CD4-positive, alpha-beta T cell (primary cell): ENCODE results near the gene CFAP20DC. TPM values are rescaled to one million over a fixed set of nuclear protein-coding genes. Genes with fewer than 3 reads are reported as not detected.

Experiments used
- ATAC-seq: fragments of 200-7000 bp; cut with Tn5 transposase; one replicate; pipeline ENCODE4 v1.10.0; 2022; ENCODE audit warnings: mild to moderate bottlenecking; ENCODE audit not compliant: poor library complexity
- CTCF ChIA-PET: fragments of 350-600 bp; sonication (Branson Sonifier 250); formaldehyde crosslinking; loops from one replicate; lab custom pipeline; 2021; ENCODE audit warnings: antibody characterized with exemption, inconsistent platforms; lab: Charles Lee
- POLR2A ChIA-PET: fragments of 350-600 bp; sonication (Branson Sonifier 250); formaldehyde crosslinking; loops from one replicate; lab custom pipeline; 2021; ENCODE audit warnings: antibody characterized with exemption, inconsistent platforms; lab: Charles Lee
- DNase-seq, 14 experiments: peaks; one replicate each; pipeline ENCODE4 v3.0.0-alpha.2; 2013 to 2020; ENCODE audit warnings: mixed read lengths in 2 of 14
- H3K27ac ChIP-seq, 2 donors: one replicate each; pipeline versions ENCODE4 v1.5.1 to v1.7.0; 2013; ENCODE audit warnings: low read length in 2 of 2, low read depth in 1 of 2, mild to moderate bottlenecking in 1 of 2
- H3K27me3 ChIP-seq, 2 experiments: 1 replicate in 1 of 2; 2 replicates in 1 of 2; pipeline versions ENCODE4 v1.6.1 to v1.7.0; 2013; ENCODE audit warnings: low read length in 2 of 2, control low read depth in 1 of 2, mild to moderate bottlenecking in 1 of 2, moderate library complexity in 1 of 2; ENCODE audit not compliant: insufficient read depth in 2 of 2, control insufficient read depth in 1 of 2
- H3K36me3 ChIP-seq: one replicate; pipeline ENCODE4 v1.6.1; 2013; ENCODE audit warnings: low read length, control low read depth; ENCODE audit not compliant: insufficient read depth
- H3K4me1 ChIP-seq: one replicate; pipeline ENCODE4 v1.6.1; 2013; ENCODE audit warnings: low read length, control low read depth; ENCODE audit not compliant: insufficient read depth
- H3K4me3 ChIP-seq: one replicate; pipeline ENCODE4 v1.5.1; 2013; ENCODE audit warnings: mild to moderate bottlenecking, low read length, moderate library complexity
- H3K9me3 ChIP-seq, 2 experiments: 1 replicate in 1 of 2; 2 replicates in 1 of 2; pipeline versions ENCODE4 v1.6.1 to v1.7.0; 2013; ENCODE audit warnings: low read length in 2 of 2, mild to moderate bottlenecking in 2 of 2, control low read depth in 1 of 2, moderate library complexity in 1 of 2; ENCODE audit not compliant: control insufficient read depth in 1 of 2, insufficient read depth in 1 of 2
- H3K27ac Mint-ChIP-seq: one replicate; pipeline ENCODE4 v1.8.0; 2020; ENCODE audit warnings: mixed read lengths
- H3K27me3 Mint-ChIP-seq: one replicate; pipeline ENCODE4 v1.8.0; 2021; ENCODE audit warnings: mixed read lengths
- H3K36me3 Mint-ChIP-seq: one replicate; pipeline ENCODE4 v1.8.0; 2021; ENCODE audit warnings: low read depth, mixed read lengths
- H3K4me1 Mint-ChIP-seq: one replicate; pipeline ENCODE4 v1.8.0; 2021; ENCODE audit warnings: low read depth, mixed read lengths
- H3K4me3 Mint-ChIP-seq: one replicate; pipeline ENCODE4 v1.8.0; 2020; ENCODE audit warnings: mild to moderate bottlenecking, mixed read lengths
- H3K9me3 Mint-ChIP-seq: one replicate; pipeline ENCODE4 v1.8.0; 2020; ENCODE audit warnings: mixed read lengths
- intact Hi-C, 2 experiments: fragments of 100-400 bp; cut with DNase I in 1 of 2; cut with micrococcal nuclease in 1 of 2; formaldehyde crosslinking; loops; one replicate each; pipeline versions ENCODE4 v1.15.1 to v1.9.0; 2023 to 2025; cut with DNase I, micrococcal nuclease
- total RNA-seq, 174 experiments: library from RNA in 2 of 174; stranded (reverse) in 2 of 174; gene quantifications; one replicate each; pipeline ENCODE4 v1.2.3 and lab custom pipeline; 2021 to 2026
- TF ChIP-seq, protein P1 (sequence below): fragments of 200-600 bp; IDR thresholded peaks from one replicate; pipeline ENCODE4 v1.8.0; 2022; ENCODE audit warnings: antibody characterized with exemption, mild to moderate bottlenecking

Gene CFAP20DC
- total RNA-seq, 2 experiments from 2014 or later, result 0.11 to 0.20 TPM

DNA sequence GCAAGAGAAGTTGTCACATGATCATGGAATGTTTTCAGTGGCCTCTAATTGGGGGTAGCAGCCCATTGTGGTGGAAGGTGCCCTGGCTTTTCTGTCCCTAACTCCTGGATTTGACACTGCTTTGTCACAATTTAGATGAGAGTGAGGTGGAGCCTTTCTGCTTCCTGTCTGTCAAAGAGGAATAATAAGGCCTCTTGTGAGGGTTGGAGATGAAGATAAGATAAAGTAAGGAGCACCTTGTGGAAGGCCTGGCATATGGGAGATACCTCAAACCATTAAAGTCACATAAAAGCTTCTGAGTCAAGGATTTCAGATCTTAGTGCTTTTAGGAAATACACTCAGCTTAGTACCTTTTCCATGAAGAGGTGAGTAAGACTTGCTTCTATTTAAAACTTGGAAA, 210.6 kb downstream of the CFAP20DC start:
- H3K4me1 Mint-ChIP-seq, result no peaks in the 10 kb centered on the region
- ATAC-seq (no peak), DNase-seq (no peak)
- H3K9me3 Mint-ChIP-seq, result no peaks in the 10 kb centered on the region
- no peak overlapping the region for H3K27ac Mint-ChIP-seq
- TF ChIP-seq, protein P1, sequence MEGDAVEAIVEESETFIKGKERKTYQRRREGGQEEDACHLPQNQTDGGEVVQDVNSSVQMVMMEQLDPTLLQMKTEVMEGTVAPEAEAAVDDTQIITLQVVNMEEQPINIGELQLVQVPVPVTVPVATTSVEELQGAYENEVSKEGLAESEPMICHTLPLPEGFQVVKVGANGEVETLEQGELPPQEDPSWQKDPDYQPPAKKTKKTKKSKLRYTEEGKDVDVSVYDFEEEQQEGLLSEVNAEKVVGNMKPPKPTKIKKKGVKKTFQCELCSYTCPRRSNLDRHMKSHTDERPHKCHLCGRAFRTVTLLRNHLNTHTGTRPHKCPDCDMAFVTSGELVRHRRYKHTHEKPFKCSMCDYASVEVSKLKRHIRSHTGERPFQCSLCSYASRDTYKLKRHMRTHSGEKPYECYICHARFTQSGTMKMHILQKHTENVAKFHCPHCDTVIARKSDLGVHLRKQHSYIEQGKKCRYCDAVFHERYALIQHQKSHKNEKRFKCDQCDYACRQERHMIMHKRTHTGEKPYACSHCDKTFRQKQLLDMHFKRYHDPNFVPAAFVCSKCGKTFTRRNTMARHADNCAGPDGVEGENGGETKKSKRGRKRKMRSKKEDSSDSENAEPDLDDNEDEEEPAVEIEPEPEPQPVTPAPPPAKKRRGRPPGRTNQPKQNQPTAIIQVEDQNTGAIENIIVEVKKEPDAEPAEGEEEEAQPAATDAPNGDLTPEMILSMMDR, result no peak
- H3K9me3 ChIP-seq, result peaks cover 0 to 3% of the 10 kb centered on the region in 2 experiments
- peaks cover 6% of the 10 kb centered on the region for H3K27me3 Mint-ChIP-seq
- no peaks in the 10 kb centered on the region for H3K36me3 Mint-ChIP-seq
- H3K27ac ChIP-seq, result no peak overlapping the region
- intact Hi-C loops, result no loop called here
- H3K4me3 Mint-ChIP-seq, result no peak overlapping the region
- no peaks in the 10 kb centered on the region for H3K27me3 ChIP-seq
- CTCF ChIA-PET, result no interaction called here
- POLR2A ChIA-PET, result no interaction called here
- H3K36me3 ChIP-seq, result no peaks in the 10 kb centered on the region
- no peaks in the 10 kb centered on the region for H3K4me1 ChIP-seq
- no peak overlapping the region for H3K4me3 ChIP-seq

DNA sequence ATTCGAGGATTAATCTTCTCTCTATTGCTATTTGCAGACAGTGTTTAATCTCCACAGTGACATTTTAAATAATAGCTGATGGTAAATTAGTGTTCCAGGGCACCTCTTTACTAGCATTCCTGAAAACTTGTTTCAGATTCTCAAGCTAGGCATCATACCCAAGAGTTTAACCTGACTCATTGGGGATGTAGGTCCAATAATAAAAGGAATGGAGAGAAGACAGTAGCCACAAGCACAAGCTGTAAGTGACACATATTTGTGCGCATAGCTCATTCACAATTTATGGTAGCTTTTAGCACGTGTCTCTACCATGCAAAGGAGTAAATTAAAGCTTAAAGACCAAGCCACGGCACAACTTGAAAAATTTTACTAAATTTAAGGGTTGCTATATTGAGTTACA, 212.0 kb downstream of the CFAP20DC start:
- POLR2A ChIA-PET, result interaction anchor here (0.6 kb wide), 1 partner anchor 43 kb away, joined by 3 read pairs; no protein-coding TSS in a partner anchor
- no peaks in the 10 kb centered on the region for H3K36me3 Mint-ChIP-seq
- Histone ChIP-seq H3K4me1 (no peaks in the 10 kb centered on the region), H3K4me3 (no peak overlapping the region), H3K9me3 (peaks cover 0 to 3% of the 10 kb centered on the region in 2 experiments), H3K27me3 (no peaks in the 10 kb centered on the region), H3K36me3 (no peaks in the 10 kb centered on the region), H3K27ac (no peak overlapping the region)
- no peak overlapping the region for H3K27ac Mint-ChIP-seq
- no peak overlapping the region for H3K4me3 Mint-ChIP-seq
- ATAC-seq (no peak), DNase-seq (no peak)
- intact Hi-C loops, result no loop called here
- TF ChIP-seq, protein P1, result no peak
- H3K9me3 Mint-ChIP-seq, result no peaks in the 10 kb centered on the region
- H3K4me1 Mint-ChIP-seq, result no peaks in the 10 kb centered on the region
- CTCF ChIA-PET, result no interaction called here
- peaks cover 6% of the 10 kb centered on the region for H3K27me3 Mint-ChIP-seq

DNA sequence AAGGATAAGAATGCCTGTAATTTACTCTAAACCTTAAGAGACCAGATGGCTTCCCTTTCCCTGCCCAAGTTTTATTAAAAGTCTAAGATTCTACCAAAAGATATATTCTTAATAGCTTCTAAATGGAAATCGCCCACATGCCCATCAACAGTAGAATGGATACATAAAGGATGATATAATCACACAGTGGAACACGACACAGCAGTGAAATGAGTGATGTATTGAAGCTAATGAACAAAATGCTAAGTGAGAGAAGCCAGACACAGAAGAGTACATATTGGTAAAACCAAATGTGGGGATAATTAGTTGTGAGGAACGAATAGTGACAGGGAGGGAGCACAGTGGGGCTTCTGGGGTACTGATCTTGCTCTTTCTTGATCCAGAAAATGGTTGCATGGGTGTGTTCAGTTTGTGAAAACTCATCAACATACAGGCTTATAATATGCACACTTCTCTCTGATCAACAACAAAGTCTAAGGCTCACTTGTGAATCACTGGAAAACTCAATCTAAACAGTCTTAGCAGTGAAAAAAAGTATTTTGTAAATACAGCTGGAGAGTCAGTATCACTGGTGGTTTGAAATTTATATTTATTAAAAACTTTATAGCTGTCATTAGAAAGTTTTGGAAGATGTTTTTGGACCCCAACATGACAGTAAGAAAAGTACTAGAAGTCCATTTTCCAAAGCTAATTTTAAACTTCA, 212.5 kb downstream of the CFAP20DC start:
- TF ChIP-seq, protein P1, result no peak
- Histone ChIP-seq H3K36me3 (no peaks in the 10 kb centered on the region), H3K27ac (no peak overlapping the region), H3K4me3 (no peak overlapping the region), H3K4me1 (no peaks in the 10 kb centered on the region), H3K27me3 (no peaks in the 10 kb centered on the region), H3K9me3 (no peaks in the 10 kb centered on the region)
- POLR2A ChIA-PET, result interaction anchor here (0.6 kb wide), 1 partner anchor 43 kb away, joined by 3 read pairs; no protein-coding TSS in a partner anchor
- CTCF ChIA-PET, result no interaction called here
- Mint-ChIP-seq H3K4me3 (no peak overlapping the region), H3K9me3 (no peaks in the 10 kb centered on the region), H3K27ac (no peak overlapping the region), H3K27me3 (peaks cover 6% of the 10 kb centered on the region), H3K4me1 (no peaks in the 10 kb centered on the region), H3K36me3 (no peaks in the 10 kb centered on the region)
- no peak for DNase-seq
- no peak for ATAC-seq
- intact Hi-C loops, result no loop called here
